ENCODE measurements around the gene SEPTIN2. TPM values are rescaled to one million over a fixed set of nuclear protein-coding genes. Genes with fewer than 3 reads are reported as not detected.

The SEPTIN2 gene
- total RNA-seq (ENCODE audit: unreplicated experiment) = 302 TPM
- long read RNA-seq, transcript SEPT2-203 (13 exons, 3,315 nt) = major isoform, 43 of 72 reads
- long read RNA-seq, partial matches to known transcripts = 5 of 72 reads
- long read RNA-seq, other reads (novel, unspliced or antisense) = 20 of 72 reads

DNA sequence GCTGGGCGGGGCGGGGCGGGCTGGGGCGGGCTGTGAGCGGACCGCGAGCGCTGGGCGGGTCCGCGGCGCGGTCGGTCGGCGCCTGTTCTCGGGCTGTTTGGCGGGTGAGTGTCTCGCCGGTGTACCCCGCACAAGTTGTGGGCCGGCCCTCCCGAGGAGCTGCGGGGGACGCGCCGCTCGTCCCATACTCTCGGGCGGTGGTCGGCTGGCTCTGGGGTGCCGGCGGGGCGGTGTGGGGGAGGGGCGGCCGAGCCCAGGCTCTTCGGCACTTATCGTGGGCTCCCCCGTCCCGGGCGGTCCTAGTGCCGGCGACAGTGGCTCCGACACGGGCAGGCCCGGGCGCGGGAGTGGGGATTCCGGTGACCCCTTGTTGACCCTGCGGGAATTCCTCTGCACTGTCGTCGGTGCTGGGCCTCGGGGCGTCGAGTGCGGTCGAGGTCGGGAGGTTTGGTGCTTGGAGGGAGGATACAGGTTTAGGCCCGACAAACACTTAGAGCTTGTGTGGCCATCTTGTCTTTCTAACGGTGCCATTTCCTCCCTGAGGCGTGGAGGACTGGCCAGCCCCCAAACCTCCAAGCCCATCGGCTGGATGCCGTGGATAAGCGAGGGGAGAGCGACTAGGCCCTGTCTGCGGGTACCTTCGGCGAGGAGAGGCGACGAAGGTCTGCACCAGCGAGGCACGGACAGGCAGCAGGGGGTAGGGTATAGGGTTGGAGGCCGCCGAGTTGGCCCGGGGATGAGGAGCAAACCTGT lies at the start of gene SEPTIN2:
Gene SEPTIN2 (plus strand): TSS at position 47 of the 753 bp plus-strand sequence. CDS start 8,308 bp downstream, outside the sequence.
- peak; percentile 45 for DNase-seq
- H3K9me3 Mint-ChIP-seq (ENCODE audit: unreplicated experiment) = peaks cover 8% of the 10 kb centered on the region
- H3K36me3 Mint-ChIP-seq (ENCODE audit: unreplicated experiment) = no peaks in the 10 kb centered on the region
- H3K27ac Mint-ChIP-seq (ENCODE audit: unreplicated experiment) = peak within 1 kb of the TSS; percentile 100
- TF ChIP-seq, protein P1, sequence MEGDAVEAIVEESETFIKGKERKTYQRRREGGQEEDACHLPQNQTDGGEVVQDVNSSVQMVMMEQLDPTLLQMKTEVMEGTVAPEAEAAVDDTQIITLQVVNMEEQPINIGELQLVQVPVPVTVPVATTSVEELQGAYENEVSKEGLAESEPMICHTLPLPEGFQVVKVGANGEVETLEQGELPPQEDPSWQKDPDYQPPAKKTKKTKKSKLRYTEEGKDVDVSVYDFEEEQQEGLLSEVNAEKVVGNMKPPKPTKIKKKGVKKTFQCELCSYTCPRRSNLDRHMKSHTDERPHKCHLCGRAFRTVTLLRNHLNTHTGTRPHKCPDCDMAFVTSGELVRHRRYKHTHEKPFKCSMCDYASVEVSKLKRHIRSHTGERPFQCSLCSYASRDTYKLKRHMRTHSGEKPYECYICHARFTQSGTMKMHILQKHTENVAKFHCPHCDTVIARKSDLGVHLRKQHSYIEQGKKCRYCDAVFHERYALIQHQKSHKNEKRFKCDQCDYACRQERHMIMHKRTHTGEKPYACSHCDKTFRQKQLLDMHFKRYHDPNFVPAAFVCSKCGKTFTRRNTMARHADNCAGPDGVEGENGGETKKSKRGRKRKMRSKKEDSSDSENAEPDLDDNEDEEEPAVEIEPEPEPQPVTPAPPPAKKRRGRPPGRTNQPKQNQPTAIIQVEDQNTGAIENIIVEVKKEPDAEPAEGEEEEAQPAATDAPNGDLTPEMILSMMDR (IDR thresholded peaks at IDR 0.05; ENCODE audit: partially characterized antibody, unreplicated experiment) = no peak
- peak within 1 kb of the TSS; percentile 97 for H3K4me3 Mint-ChIP-seq (ENCODE audit: unreplicated experiment)
- H3K4me1 Mint-ChIP-seq (ENCODE audit: low read depth, unreplicated experiment) = peaks cover 35% of the 10 kb centered on the region
- H3K27me3 Mint-ChIP-seq (ENCODE audit: unreplicated experiment) = peaks cover 10% of the 10 kb centered on the region

DNA sequence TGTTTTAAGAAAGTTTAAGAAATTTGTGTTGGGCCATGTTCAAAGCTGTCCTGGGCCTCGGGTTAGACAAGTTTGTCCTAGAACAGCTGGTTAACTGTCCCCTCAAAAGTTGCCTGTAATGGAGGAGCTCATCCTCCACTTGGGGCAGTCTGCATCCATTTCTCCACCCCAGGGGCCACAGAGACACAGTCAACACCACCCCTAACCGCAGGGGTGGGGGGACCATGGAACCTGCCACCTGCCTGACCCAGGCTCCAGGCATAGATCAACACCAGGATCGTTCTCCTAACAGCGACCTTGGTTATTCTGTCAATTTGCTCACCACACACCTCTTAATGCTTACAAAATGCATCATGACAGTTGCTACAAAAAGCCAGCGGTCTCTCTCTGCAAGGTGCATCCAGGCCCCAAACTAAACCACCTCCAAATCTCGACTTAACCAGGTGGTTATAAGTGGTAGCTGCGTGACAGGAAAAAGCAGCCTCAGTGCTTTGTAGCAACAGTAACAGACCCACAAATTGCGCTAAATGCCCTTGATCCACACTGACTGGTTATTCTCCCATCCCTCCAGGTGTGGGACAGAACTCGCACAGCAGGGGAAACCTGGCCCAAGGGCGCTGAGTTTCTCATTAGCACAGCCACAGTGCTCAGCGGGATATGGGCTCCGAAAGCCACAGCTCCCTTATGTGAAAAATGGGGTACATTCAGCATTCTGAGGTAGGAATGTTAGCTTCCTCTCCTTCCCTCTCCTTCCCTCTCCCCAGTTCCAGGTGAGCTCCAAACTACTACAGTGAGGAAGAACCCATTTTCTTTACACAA lies 48.3 kb upstream of the SEPTIN2 start:
- Mint-ChIP-seq H3K27me3 (ENCODE audit: unreplicated experiment) (peaks cover 4% of the 10 kb centered on the region), H3K4me1 (ENCODE audit: low read depth, unreplicated experiment) (peaks cover 8% of the 10 kb centered on the region), H3K36me3 (ENCODE audit: unreplicated experiment) (peaks cover 7% of the 10 kb centered on the region), H3K9me3 (ENCODE audit: unreplicated experiment) (peaks cover 8% of the 10 kb centered on the region), H3K4me3 (ENCODE audit: unreplicated experiment) (no peak overlapping the region), H3K27ac (ENCODE audit: unreplicated experiment) (no peak overlapping the region)
- TF ChIP-seq, protein P1 (IDR thresholded peaks at IDR 0.05; ENCODE audit: partially characterized antibody, unreplicated experiment) = no peak
- DNase-seq = no peak

DNA sequence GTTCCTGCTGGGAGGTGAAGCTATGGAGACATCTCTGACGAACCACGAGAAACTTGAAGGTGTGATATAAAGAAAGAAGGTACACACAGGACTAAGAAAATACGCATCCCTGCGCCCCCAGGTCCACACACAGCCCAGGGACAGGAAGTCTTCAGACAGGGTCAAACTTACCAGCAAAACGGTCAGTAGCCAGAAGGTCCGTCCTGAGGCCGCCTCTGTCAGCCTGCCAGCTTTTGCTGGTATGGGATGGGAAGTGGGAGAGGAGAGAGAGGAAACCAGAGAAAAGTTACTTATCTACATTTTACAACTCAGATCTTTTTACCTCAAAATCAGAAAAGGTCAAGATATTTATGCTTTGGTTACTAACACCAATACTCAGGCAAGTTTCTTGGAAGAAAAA lies 47.4 kb upstream of the SEPTIN2 start:
- TF ChIP-seq, protein P1 (IDR thresholded peaks at IDR 0.05; ENCODE audit: partially characterized antibody, unreplicated experiment) = no peak
- DNase-seq = no peak
- H3K9me3 Mint-ChIP-seq (ENCODE audit: unreplicated experiment) = peaks cover 8% of the 10 kb centered on the region
- no peak overlapping the region for H3K4me3 Mint-ChIP-seq (ENCODE audit: unreplicated experiment)
- peaks cover 4% of the 10 kb centered on the region for H3K27me3 Mint-ChIP-seq (ENCODE audit: unreplicated experiment)
- H3K36me3 Mint-ChIP-seq (ENCODE audit: unreplicated experiment) = peaks cover 7% of the 10 kb centered on the region
- peaks cover 10% of the 10 kb centered on the region for H3K4me1 Mint-ChIP-seq (ENCODE audit: low read depth, unreplicated experiment)
- H3K27ac Mint-ChIP-seq (ENCODE audit: unreplicated experiment) = peak overlapping the region; percentile 20

DNA sequence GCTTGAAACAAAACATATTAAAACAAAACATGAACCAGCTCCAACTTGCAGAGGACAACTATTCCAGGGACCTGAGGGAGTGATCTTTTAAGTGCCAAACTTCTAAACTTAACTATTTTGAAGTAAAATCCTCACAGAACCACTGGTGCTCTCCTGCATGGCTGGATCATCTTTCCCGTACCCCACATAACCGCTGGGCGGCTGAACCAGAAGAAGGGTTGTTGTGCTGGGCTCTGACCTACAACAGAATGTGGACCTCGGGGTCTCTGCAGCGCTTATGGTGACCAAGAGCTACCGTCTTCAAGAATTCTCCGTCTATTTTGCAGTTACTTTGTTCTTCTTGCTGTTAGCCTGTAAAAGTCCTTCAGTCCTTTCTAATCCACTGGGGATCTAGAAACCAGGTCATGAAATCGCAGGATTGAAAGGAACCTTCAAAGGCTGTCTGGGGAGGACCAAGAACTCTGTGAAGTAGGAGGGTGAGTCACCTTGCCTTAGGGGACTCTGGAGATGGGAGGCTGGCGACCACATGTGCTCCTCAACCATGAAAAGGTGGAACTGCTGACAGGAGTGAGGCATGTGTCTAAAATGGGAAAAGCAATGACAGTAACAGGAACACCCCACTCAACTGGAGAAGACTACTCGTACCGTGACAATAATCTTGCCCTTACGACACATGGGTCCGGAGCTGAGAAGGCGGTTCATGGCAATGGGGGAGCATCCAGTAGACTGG lies 46.8 kb upstream of the SEPTIN2 start:
- peaks cover 7% of the 10 kb centered on the region for H3K36me3 Mint-ChIP-seq (ENCODE audit: unreplicated experiment)
- H3K27ac Mint-ChIP-seq (ENCODE audit: unreplicated experiment) = no peak overlapping the region
- H3K4me3 Mint-ChIP-seq (ENCODE audit: unreplicated experiment) = no peak overlapping the region
- TF ChIP-seq, protein P1 (IDR thresholded peaks at IDR 0.05; ENCODE audit: partially characterized antibody, unreplicated experiment) = no peak
- peaks cover 15% of the 10 kb centered on the region for H3K4me1 Mint-ChIP-seq (ENCODE audit: low read depth, unreplicated experiment)
- H3K27me3 Mint-ChIP-seq (ENCODE audit: unreplicated experiment) = peaks cover 4% of the 10 kb centered on the region
- peaks cover 8% of the 10 kb centered on the region for H3K9me3 Mint-ChIP-seq (ENCODE audit: unreplicated experiment)
- no peak for DNase-seq
